Measurements from ENCODE around the gene SLC25A24. TPM values are rescaled to one million over a fixed set of nuclear protein-coding genes. Genes with fewer than 3 reads are reported as not detected.
A peak's percentile ranks its signal among the peaks of the same experiment; 100 is the strongest.
"Not testable (repeated sequence)": the region's sequence is repeated elsewhere in the genome, so short reads cannot be mapped to it uniquely, and the experiment has no call there.

SLC25A24 gene
- polyA plus RNA-seq, 3 donors: 5.8 to 19.6 (median 15.9) TPM

DNA sequence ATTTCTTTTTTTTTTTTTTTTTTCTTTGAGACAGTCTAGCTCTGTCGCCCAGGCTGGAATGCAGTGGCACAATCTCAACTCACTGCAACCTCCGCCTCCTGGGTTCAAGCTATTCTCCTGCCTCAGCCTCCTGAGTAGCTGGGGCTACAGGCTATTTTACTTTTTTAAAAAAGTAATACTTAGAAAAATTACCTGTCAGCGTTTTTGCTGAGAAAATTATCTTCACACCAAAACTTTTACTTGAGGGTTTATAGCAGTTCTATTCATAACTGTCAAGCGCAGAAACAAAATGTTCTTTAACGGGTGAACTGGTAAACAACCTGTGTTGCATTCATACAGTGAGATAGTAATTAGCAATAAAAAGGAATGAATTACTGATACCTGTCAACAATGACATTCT, 1.5 kb upstream of the SLC25A24 start:
- no peak overlapping the region for H3K27ac ChIP-seq (ENCODE audit: low read depth, low read length)
- WGBS, 3 donors: 75 to 85% (median 85%) methylated on average over 5 of the region's 5 CpGs

DNA sequence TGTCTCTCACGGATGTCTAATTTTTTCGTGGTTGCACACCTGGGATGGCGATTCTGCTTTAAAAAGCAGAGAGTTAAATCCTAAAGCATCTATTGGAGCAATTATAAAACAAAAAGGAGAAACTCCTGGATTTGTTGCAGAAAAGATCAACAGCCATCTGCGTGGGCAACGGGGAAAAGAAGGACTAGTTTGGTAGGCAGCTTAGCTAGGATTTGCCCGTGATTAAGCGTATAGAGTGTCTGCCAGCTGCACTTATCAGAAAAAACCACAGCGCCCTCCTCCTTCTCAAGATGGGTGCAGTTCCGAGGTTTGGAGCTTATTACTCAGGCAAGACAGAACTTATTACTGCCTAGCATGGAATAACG, 526 bp upstream of the SLC25A24 start:
- WGBS, 3 donors: 1 to 2% (median 2%) methylated on average over 10 of the region's 10 CpGs

DNA sequence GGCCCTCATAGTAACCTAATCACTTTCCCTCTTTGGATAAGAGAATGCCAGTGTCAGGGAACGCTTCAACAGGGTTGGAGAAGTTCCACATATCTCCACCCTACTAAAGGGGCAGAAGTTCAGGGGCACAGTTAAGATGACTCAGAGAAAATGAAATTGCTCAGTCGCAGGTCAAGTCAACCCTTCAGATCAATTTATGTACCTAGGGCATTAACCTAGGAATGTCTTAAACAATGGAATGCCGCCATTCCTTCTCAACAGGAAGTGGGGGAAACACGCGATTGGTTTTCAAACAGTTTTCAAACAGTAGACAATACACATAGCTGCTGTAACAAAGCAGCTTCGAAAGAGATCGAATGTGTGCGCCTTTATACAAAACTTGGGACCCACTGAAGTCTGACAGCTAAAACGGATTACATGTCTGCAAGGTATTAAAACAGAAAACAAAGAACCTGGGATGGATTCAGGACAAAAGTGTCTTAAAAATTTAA, 897 bp downstream of the SLC25A24 start:
- peak overlapping the region; percentile 13 for H3K27ac ChIP-seq (ENCODE audit: low read depth, low read length)
- 4 to 8% (median 4%) methylated on average over 9 of the region's 9 CpGs for WGBS, 3 donors

More for the DNA sequence above, 526 bp upstream of the SLC25A24 start:
- no peak overlapping the region for H3K27ac ChIP-seq (ENCODE audit: low read depth, low read length)

DNA sequence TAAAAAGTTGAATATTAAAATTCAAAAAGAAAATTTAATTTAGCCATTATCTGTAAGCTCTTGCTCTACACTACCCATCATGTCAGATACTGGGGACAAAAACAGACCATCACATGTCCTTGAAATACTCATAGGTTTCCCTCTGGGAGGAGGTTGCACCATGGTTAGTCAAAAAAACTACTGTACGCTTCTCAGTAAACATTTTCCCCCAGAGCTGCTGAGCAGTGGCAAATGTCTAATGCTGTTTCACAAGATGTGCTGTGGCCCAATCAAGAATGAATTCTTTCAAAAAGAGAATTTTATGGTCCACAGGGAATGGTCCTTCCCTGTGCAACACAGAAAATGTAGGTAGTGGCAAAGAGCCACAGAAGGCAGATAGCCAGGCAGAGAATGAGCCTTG, 6.1 kb downstream of the SLC25A24 start:
- 70 to 94% (median 86%) methylated on average over 1 of the region's 1 CpG for WGBS, 3 donors

DNA sequence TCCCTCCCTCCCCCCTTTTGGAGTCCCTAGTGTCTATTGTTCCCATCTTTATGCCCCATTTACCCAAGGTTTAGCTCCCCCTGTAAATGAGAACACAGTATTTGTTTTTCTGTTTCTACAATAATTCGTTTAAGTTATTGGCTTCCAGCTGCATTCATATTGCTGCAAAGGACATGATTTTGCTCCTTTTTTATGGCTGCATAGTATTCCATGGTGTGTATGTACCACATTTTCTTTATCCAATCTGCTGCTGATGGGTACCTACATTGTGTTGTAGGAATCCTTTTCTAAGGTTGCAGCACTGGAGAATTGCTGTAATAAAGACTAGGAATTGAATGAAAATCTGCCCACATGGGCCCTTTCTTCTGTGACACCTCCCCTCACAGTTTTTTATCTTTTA, 6.8 kb downstream of the SLC25A24 start:
- no peak overlapping the region for H3K27ac ChIP-seq (ENCODE audit: low read depth, low read length)
- WGBS, 3 donors: 92 to 98% (median 94%) methylated on average over 1 of the region's 1 CpG

More for the DNA sequence above, 6.1 kb downstream of the SLC25A24 start:
- no peak overlapping the region for H3K27ac ChIP-seq (ENCODE audit: low read depth, low read length)

DNA sequence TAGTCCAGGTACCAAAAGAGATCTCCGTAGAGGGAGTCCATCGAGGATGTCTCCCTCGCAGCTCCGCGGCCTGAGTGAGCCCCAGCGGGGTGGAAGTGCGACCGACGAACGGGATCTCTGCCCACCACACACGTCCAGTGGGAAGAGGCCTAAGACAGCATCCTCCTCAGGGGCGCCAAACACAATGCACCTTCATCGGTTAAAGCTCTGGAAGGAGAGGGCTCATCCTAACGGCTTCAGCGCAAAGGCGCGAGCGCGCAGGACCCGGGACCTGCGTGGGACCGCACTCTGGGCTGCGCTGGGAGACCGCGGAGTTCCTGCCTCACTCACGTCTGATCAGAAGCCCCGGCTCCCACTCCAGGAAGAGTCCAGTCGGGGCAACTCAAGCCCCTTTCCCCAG, 7.6 kb downstream of the SLC25A24 start:
- H3K27ac ChIP-seq (ENCODE audit: low read depth, low read length): no peak overlapping the region
- WGBS, 3 donors: 98 to 99% (median 98%) methylated on average over 28 of the region's 28 CpGs

DNA sequence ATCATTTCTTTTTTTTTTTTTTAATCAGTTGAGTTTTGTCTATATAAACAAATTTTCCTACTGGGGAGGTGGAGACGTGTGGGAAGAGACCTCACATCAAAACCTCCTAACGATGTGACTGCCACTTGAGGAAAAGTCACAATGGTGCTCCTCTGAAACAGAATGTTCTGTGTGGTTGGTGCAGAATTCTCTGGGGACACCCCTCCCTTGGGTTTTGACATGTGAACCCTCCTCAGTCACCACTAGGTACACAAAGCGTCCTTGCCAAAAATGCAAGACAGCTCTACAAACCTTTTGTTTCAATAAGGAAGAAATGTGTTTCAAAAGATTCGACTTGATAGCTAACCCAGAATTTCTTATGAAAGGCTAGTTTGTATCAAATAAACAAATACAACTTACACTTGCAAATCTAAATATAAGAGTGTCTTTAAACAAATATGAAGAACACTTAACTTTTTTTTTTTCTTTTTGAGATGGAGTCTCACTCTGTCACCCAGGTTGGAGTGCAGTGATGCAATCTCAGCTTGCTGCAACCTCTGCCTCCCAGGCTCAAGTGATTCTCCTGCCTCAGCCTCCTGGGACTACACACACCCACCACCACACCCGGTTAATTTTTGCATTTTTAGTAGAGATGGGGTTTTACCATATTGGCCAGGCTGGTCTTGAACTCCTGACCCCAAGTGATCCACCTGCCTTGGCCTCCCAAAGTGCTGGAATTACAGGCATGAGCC, 9.3 kb downstream of the SLC25A24 start:
- WGBS, 3 donors: 88 to 89% (median 88%) methylated on average over 5 of the region's 5 CpGs
- H3K27ac ChIP-seq (ENCODE audit: low read depth, low read length): no peak overlapping the region

DNA sequence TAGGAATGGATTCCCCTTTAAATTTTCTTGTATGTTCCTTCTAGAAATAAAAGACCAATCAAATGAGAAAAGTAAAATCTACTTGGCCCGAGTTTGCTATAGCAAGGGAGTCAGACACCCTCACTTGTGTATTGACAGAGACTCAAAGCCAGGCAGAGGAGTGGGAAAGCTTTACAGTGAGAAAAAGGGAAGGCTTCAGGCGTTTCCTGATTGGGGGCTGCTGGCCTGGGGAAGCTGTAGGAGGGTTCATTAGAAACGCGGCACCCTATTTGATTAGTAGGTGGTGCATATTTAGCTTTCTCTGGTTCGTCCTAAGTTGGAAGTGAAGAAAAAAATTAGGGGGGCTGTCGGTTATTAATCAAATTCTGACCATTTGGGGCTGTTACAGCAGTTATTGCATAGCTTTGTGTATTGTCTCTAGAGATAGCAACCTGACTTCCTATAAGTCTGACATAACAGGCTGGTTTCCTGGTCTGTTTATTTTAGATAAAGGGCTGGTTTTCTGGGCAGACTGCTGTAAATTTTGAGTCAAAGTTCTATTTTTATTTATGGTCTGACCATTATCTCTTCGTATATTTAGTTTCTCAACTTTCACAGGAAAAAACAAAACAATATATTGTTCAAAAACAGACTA, 10.0 kb downstream of the SLC25A24 start:
- 85 to 91% (median 88%) methylated on average over 7 of the region's 7 CpGs for WGBS, 3 donors
- no peak overlapping the region for H3K27ac ChIP-seq (ENCODE audit: low read depth, low read length)

DNA sequence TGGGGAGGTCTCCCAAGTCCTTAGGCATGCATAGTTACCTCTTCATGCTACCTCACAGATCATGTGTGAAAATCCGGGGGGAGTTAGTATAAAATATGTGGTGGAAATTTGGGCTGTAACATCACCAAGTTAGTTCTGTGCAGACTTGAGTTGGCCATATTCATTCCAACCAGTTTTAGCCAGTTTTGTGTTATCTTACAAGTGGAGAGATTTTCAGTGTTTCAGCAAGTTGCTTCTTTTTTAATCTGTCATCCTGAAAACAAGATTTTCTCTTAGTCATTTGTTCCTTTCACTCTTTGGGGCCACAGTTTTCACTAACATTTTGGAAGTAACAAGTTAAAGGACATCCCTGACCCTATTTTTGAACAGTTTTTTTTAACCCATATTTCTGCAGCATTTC, 11.3 kb downstream of the SLC25A24 start:
- WGBS, 3 donors: 91 to 96% (median 94%) methylated on average over 1 of the region's 1 CpG
- H3K27ac ChIP-seq (ENCODE audit: low read depth, low read length): no peak overlapping the region

DNA sequence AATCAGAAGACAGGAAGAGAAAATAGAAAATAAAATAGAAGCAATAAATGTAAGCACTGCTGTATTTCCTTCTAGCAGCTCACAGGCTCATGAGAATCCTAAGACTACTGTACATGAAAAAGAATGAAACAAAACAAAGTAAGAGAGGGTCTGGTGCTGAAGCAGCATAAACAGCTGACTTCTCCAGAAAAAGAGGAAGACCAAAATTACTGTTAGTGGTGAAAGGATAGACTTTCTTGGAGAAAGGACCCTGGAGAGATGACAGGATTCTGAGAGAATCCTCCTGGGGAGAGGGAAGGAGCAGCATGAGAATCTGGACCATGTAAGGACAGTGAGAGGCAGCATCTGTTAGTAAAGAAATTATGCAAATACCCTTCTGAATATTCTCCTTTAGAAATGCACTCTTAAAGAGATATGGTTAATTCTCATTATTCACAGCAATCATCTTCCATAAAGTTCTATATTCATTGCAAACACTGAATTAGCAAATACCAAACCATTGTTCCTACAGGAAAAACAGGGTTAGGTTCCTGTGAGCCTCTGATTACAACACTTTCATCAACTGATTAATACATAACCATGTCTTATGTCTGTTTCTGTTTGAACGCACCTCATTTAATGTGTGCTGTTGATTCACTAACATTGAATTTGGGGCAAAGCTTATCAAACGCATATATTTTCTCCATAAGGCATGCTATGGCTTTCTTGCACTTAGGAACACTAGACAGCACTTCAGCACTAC, 17.0 kb downstream of the SLC25A24 start:
- WGBS, 3 donors: 49 to 50% (median 50%) methylated on average over 2 of the region's 2 CpGs
- H3K27ac ChIP-seq (ENCODE audit: low read depth, low read length): no peak overlapping the region

DNA sequence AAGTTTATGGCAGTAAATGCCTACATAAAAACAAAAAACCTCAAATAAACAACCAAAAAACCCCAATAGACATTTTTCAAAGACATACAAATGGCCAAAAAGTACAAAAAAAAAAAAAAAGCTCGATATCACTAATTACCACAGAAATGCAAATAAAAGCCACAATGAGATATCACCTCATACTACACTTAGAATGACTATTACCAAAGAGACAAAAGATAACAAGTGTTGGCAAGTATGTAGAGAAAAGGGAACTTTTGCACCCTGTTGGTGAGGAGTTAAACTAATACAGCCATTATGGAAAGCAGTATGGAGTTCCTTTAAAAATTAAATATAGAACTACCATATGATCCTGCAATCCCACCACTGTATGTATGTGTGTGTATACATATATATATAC, 21.1 kb downstream of the SLC25A24 start:
- WGBS, 3 donors: 88 to 94% (median 93%) methylated on average over 1 of the region's 1 CpG
- H3K27ac ChIP-seq (ENCODE audit: low read depth, low read length): no peak overlapping the region

DNA sequence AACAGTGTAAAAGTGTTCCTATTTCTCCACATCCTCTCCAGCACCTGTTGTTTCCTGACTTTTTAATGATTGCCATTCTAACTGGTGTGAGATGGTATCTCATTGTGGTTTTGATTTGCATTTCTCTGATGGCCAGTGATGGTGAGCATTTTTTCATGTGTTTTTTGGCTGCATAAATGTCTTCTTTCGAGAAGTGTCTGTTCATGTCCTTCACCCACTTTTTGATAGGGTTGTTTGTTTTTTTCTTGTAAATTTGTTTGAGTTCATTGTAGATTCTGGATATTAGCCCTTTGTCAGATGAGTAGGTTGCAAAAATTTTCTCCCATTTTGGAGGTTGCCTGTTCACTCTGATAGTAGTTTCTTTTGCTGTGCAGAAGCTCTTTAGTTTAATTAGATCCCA, 37.7 kb downstream of the SLC25A24 start:
- no CpG with 5 or more reads among the region's 1 CpG for WGBS, 3 donors

DNA sequence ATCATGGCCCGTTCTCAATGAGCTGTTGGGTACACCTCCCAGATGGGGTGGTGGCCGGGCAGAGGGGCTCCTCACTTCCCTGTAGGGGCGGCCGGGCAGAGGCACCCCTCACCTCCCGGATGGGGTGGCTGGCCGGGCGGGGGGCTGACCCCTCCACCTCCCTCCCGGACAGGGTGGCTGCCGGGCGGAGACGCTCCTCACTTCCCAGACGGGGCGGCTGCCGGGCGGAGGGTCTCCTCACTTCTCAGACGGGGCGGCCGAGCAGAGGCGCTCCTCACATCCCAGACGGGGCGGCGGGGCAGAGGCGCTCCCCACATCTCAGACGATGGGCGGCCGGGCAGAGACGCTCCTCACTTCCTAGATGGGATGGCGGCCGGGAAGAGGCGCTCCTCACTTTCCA, 40.2 kb downstream of the SLC25A24 start:
- WGBS, 3 donors: 97 to 99% (median 97%) methylated on average over 11 to 18 of the region's 30 CpGs
- H3K27ac ChIP-seq (ENCODE audit: low read depth, low read length): not testable (repeated sequence)

More for the DNA sequence above, 37.7 kb downstream of the SLC25A24 start:
- not testable (repeated sequence) for H3K27ac ChIP-seq (ENCODE audit: low read depth, low read length)

DNA sequence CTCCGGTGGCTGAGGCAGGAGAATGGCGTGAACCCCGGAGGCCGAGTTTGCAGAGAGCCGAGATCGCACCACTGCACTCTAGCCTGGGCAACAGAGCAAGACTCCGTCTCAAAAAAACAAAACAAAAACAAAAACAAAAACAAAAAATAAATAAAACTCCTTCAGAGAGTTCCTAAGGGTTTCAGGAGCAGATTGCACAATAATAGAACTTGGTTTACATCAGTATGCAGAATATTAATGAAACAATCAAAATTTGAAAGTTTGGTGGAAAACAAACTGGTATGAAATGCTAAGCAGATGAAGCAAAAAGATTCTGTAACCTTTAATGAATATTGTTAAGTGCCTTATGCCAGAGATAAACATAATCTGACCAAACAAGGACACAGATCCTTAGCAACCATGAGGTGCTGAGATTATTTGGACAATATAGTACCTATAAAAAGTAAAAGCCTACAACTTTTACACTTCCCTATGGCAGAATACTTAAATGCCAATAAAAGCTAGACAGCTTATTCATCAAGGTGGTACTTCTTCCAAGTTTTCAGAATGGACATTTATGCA, 41.2 kb downstream of the SLC25A24 start:
- no peak overlapping the region for H3K27ac ChIP-seq (ENCODE audit: low read depth, low read length)
- WGBS, 3 donors: 97 to 98% (median 97%) methylated on average over 7 of the region's 7 CpGs

DNA sequence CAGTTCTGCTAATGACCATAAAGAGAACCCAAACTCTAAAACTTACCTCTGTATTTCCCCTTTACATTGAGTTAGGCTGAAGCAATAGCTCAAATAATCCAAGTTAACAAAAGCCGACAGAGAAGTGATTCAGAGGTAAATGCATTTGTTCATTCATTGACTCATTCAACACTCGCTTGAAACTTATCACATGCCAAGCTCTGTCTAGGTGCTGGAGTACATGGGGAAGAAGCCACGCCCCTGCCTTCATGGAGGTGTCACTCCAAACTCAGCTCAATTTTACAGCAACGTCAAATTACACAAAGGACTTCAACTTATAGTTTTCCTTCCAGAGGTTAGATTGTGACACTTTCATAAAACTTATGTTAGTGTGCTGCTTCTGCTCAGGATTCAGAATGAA, 45.8 kb downstream of the SLC25A24 start:
- no peak overlapping the region for H3K27ac ChIP-seq (ENCODE audit: low read depth, low read length)
- 67 to 73% (median 72%) methylated on average over 4 of the region's 4 CpGs for WGBS, 3 donors

DNA sequence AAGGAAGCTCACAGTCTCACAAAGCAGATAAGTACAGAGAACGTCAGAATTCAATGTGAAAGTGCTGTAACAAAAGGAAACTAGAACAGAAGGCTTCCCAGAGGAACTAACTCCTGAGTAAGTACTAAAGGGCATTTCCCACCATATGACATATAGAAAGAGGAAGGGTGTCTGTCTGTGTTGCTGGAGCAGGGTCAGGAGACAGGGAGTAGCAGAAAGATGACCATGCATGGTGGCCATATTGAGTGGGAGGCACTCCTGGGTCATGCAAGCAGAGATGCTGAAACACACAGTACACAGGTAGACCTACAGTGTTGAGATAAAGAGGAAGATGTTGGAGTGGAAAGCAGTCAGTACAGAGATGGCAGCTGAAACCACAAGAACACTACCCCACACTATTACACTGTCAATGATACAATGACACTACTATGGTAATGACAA, 47.3 kb downstream of the SLC25A24 start:
- 69 to 86% (median 84%) methylated on average over 1 of the region's 1 CpG for WGBS, 3 donors
- H3K27ac ChIP-seq (ENCODE audit: low read depth, low read length): no peak overlapping the region

DNA sequence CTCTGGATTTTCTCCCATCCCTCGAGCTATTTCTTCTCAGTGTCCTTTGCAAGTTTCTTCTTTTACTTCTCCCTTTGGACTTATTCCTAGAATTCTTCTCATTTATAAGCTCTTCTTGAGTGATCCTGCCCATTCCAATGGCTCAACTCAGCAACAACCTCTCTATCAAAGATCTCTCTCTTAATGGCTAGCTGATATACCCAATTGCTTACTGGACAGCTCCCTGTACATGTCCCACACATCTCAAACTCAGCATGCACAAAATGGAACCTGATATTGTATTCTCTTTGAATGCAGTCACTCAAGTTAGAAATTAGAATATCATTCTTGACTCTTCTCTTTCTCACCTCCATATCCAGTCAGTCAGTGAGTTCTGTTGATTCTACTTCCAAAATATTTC, 48.6 kb downstream of the SLC25A24 start:
- no peak overlapping the region for H3K27ac ChIP-seq (ENCODE audit: low read depth, low read length)
- 98 to 100% (median 100%) methylated on average over 1 of the region's 1 CpG for WGBS, 3 donors

DNA sequence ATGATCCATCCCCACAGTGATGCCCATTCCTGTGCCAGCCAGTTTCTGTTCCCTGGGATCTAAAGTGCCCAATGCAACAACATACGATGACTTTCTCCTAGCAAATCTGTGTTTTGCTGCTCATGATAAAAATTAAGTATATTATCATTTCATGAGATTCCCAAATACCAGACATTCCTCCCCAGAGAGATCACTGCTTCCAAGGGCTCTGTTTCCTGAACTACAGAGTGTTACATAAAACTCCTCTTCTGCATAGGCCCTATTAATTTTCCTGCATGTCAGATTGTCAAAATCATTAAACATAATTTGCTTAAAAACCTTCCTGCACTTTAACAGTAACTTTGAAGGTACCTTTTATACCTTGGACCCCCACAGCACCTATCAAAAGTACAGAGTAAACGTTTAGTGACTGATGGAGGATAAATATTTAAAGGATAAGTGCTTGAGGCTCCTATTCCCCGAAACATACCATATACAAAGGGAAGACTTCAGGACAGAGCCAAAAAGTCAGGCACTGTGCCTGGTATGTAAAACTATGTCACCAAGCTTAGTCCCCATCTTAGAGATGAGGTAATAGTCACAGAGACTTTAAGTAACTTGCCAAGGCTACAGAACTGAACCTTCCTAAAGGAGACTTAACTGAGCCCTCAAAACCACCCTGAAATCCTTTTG, 50.2 kb downstream of the SLC25A24 start:
- no peak overlapping the region for H3K27ac ChIP-seq (ENCODE audit: low read depth, low read length)
- WGBS, 3 donors: 67 to 75% (median 70%) methylated on average over 3 of the region's 3 CpGs
